Right ventricle myocardium superior (tissue), 1 donor: ENCODE results near the gene TMEM41B. TPM values are rescaled to one million over a fixed set of nuclear protein-coding genes. Genes with fewer than 3 reads are reported as not detected.
A peak's percentile ranks its signal among the peaks of the same experiment; 100 is the strongest.
"Not testable (repeated sequence)": the region's sequence is repeated elsewhere in the genome, so short reads cannot be mapped to it uniquely, and the experiment has no call there.

Experiments used
- ATAC-seq: fragments of 200-7000 bp; cut with Tn5 transposase; one replicate; pipeline ENCODE4 v1.9.1; 2020; ENCODE audit warnings: mild to moderate bottlenecking; ENCODE audit not compliant: poor library complexity
- DNase-seq: peaks from one replicate; pipeline ENCODE4 v3.0.0-alpha.2; 2020
- intact Hi-C: fragments of 100-400 bp; cut with DNase I; formaldehyde crosslinking; loops from one replicate; pipeline ENCODE4 v1.11.2; 2022
- long read RNA-seq: library from polyadenylated mRNA; unstranded; transcript quantifications from one replicate; pipeline ENCODE4 v2.0.0, GENCODE V29; 2021
- total RNA-seq: library from RNA; stranded (reverse); fragmentation: NEBNext Ultra II Directional; extraction: Animal tissue kit (Norgen Biotek cat#: 25700); gene quantifications from one replicate; pipeline ENCODE4 v1.2.1, GENCODE V29; 2021
- donor health status: DM: no; HTN: yes; CAD: no; lungs with severe emphysema.

The TMEM41B gene, protein sequence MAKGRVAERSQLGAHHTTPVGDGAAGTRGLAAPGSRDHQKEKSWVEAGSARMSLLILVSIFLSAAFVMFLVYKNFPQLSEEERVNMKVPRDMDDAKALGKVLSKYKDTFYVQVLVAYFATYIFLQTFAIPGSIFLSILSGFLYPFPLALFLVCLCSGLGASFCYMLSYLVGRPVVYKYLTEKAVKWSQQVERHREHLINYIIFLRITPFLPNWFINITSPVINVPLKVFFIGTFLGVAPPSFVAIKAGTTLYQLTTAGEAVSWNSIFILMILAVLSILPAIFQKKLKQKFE
- total RNA-seq, result 18.5 TPM
- long read RNA-seq, transcript TMEM41B-201 (8 exons, 1,443 nt), result minor isoform, 6 of 34 reads
- long read RNA-seq, transcript TMEM41B-204 (7 exons, 3,968 nt), result major isoform, 26 of 34 reads
- long read RNA-seq, partial matches to known transcripts, result 0 of 34 reads
- long read RNA-seq, other reads (novel, unspliced or antisense), result 2 of 34 reads

- DNase-seq (peak; percentile 99), ATAC-seq (peak; percentile 99)
- intact Hi-C loops, result no loop called here
Measured at GRCh38 chr11:9314291-9315077, at the start of gene TMEM41B. Gene TMEM41B (minus strand): TSS chr11:9314593. CDS start chr11:9314441, 152 bp downstream.

- peak; percentile 13 for ATAC-seq
- no peak for DNase-seq
- intact Hi-C loops, result no loop called here
Measured at GRCh38 chr11:9362393-9362863, 48.0 kb upstream of the TMEM41B start.

DNA sequence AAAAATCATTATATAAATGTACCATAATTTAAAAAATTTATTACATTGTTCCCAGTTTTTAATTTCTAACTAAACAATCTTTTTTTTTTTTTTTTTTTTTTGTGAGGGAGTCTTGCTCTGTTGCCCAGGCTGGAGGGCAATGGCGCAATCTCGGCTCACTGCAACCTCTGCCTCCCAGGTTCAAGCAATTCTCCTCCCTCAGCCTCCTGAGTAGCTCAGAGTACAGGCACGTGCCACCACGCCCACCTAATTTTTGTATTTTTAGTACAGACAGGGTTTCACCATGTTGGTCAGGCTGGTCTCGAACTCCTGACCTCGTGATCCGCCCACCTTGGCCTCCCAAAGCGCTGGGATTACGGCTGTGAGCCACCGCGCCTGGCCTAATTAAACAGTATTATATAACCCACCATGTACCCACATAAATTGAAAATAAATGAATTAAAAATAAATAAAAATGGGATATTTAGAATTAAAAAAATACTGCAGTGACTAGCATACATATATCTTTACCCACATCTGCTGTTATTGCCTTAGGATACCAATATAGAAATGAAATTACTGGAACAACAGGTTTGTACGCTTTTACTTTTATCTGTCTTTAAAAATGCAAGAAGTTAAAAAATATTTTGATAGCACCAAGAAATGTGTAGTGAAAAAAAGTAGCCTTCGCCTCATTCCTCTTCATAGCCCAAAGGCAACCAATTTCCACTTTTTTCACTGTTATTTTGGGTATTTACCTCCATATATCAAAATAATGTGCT is 46.6 kb upstream of the TMEM41B start:
- intact Hi-C loops, ATAC-seq, DNase-seq: not testable (repeated sequence)

- DNase-seq (no peak), ATAC-seq (no peak)
- intact Hi-C loops, result no loop called here
Measured at GRCh38 chr11:9357041-9357440, 42.6 kb upstream of the TMEM41B start.

GRCh38 chr11:9351321-9351881 is 37.0 kb upstream of the TMEM41B start:
- intact Hi-C loops, result no loop called here
- ATAC-seq (peak; percentile 84), DNase-seq (no peak)

DNA sequence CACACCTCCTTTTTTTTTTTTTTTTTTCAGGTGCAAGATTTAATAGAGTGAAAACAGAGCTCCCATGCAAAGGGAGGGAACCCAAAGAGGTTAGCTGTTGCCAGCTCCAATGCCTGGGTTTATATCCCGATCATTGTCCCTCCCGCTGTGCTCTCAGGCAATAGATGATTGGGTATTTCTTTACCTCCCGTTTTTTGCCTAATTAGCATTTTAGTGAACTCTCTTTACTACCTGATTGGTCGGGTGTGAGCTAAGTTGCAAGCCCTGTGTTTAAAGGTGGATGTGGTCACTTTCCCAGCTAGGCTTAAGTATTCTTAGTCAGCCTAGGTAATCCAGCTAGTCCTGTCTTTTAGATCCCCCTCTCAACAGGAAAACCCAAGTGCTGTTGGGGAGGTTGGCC is 33.4 kb upstream of the TMEM41B start:
- DNase-seq, ATAC-seq, intact Hi-C loops: not testable (repeated sequence)

DNA sequence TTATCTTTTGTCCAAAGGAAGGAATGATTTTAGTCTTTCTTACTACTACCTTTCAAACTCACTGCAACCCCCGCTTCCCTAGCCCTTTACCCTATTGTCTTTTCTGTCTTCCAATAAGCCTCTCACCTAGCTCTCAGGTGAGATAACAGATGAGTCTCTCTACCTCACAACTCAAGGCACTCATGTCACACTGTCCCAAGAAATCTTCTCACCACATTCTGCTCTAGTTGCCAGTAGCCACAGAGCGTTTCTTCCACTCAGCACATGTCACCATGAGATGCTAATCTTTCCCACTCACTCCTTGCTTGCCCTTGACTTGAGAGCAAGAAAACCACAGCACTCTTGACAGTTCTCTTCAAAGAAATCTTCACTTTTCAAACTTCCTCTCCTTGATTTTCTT is 32.7 kb upstream of the TMEM41B start:
- ATAC-seq (no peak), DNase-seq (no peak)
- intact Hi-C loops, result no loop called here

DNA sequence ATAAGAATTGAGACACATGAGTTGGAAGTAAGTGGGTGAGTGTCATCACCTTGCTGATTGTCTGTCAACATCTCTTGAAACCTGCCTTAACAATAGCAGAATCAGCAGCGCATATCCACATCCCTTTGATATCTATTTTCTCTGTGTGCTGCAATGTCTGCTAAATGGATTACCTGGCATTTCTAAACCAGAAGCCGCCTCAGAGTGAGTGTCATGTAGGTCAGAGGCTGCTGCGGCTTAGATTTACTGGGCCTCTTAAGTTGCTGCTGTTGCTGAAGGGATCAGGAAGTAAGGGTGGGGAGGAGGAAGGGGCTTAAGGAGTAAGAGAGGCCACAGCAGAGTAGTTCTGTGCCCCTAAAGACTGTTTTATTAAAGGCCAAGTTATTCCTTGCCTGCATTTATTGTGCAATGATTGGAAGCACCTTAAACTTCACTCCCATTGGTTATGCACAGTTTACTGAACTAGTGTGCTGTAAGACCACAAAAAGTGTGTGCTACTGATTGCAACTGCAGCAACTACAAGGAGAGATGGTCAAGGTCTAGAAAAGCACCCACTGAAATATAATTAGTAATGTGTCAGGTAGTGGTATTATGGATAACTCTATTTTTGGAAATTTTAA is 29.8 kb upstream of the TMEM41B start:
- ATAC-seq (no peak), DNase-seq (no peak)
- intact Hi-C loops, result no loop called here

GRCh38 chr11:9341638-9342178 is 27.3 kb upstream of the TMEM41B start:
- intact Hi-C loops, result no loop called here

DNA sequence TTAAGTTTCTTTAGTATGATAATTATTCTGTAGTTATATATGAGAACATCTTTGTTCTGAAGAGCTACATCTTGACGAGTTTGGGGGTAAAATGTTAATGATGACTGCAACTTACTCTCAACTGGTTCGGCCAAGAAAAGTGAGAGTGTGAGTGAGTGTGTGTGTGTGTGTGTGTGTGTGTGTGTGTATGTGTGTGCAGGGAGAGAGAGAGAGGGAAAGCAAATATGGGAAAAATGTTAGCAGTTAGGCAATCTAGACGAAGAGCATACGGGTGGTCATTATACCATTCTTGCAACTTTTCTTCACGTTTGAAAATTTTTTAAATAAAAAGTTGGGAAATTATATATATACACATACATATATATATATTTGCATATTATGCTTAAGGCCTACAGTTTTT is 18.3 kb upstream of the TMEM41B start:
- intact Hi-C loops, result no loop called here
- DNase-seq, result no peak
- ATAC-seq, result no peak

More at GRCh38 chr11:9341638-9342178, 27.3 kb upstream of the TMEM41B start:
- DNase-seq (no peak), ATAC-seq (no peak)

DNA sequence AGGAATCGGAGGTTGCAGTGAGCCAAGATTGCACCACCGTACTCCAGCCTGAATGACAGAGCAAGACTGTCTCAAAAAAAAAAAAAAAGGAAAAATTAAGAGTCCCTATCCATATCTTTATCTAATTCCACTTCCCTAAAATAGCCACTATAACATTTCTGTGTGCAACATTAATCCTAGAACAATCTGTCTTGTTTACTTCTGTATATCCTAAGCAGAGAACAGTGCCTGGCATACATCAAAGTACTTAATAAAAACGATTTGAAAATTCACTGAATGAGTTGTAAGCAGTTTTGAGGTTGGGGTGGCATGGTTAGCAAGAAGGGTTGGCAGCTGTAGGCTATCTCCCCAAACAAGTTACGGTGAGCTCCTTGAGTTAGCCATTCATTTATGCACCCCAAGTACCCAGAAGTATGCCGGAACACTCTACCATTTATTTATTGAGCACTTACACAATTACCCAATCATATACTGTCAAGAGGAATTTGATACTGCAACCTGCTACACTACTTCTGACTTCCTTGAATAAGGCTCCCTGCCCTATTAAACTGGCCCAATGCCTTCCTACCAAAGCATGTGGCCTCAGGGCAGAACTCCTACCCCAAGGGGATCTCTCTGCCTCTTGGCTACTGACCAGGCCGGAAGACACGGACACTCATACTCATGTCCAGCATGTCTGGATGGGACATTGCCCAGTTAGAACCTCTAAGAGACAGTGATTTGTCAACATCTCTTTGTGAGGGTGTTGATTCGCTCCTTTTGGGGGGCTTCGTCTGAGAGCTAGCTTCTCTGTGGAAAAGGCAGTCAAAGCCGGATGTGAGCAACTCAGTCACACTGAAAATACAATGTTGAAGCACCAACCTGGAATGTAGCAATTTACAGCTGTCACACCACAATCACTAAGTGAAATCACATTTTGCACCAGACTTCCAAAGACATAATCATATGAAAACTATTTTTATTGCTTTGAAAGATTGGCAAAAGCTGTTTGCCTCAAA is 16.3 kb upstream of the TMEM41B start:
- intact Hi-C loops, result no loop called here
- DNase-seq (no peak), ATAC-seq (no peak)

DNA sequence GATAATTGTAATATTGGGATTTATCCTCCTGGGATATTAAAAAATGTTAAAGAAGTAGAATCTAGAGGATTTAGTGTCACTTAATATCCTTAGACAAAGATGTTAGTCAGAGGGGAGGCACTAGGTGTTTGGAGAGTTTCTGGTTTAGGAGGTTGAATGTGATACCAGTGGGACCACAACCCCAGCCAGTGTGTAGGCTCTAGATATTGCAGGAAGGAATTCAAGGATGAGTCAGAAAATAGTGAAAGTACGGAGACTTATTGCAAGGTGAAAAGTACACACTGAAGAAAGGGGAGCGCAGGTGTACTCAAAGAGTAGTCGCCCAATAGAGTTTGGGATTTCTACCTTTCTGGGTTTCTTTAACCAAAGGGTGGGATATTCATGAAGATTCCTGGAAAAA is 5.7 kb upstream of the TMEM41B start:
- intact Hi-C loops, result no loop called here
- ATAC-seq, result no peak
- no peak for DNase-seq

GRCh38 chr11:9319377-9320001 is 5.1 kb upstream of the TMEM41B start:
- ATAC-seq, DNase-seq, intact Hi-C loops: not testable (repeated sequence)

- DNase-seq, intact Hi-C loops, ATAC-seq: not testable (repeated sequence)
Measured at GRCh38 chr11:9318442-9319376, 4.3 kb upstream of the TMEM41B start.

DNA sequence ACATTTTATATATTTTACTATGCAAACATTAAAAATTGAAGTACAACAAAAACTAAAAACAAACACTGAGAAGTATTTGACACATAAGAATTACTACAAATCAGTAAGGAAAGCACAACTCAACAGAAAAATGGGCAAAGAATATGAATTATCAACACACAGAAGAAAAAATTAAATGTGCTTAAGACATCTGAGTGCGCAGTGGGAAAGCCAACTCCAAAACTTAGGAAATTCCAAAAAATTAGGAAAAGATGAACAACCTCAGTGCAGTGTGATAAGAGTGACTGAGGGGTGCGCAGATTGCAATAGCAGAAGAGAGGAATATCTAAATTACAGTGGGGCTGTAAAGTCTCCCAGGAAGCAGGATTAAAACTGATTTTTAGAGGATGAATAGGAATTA is 1.9 kb upstream of the TMEM41B start:
- intact Hi-C loops, result no loop called here
- ATAC-seq, result no peak
- DNase-seq, result no peak
